Suppressor macrophage (primary cell): ENCODE data around the gene AKAP1.

Source experiments
- DNase-seq, 4 experiments: peaks; one replicate each; pipeline ENCODE4 v3.0.0-alpha.2; 2020 to 2022

Gene AKAP1

DNA sequence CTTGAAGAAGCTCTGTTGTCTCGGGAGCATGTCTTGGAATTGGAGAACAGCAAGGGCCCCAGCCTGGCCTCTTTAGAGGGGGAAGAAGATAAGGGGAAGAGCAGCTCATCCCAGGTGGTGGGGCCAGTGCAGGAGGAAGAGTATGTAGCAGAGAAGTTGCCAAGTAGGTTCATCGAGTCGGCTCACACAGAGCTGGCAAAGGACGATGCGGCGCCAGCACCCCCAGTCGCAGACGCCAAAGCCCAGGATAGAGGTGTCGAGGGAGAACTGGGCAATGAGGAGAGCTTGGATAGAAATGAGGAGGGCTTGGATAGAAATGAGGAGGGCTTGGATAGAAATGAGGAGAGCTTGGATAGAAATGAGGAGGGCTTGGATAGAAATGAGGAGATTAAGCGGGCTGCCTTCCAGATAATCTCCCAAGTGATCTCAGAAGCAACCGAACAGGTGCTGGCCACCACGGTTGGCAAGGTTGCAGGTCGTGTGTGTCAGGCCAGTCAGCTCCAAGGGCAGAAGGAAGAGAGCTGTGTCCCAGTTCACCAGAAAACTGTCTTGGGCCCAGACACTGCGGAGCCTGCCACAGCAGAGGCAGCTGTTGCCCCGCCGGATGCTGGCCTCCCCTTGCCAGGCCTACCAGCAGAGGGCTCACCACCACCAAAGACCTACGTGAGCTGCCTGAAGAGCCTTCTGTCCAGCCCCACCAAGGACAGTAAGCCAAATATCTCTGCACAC is 21.2 kb downstream of the AKAP1 start:
- DNase-seq = no peak

DNA sequence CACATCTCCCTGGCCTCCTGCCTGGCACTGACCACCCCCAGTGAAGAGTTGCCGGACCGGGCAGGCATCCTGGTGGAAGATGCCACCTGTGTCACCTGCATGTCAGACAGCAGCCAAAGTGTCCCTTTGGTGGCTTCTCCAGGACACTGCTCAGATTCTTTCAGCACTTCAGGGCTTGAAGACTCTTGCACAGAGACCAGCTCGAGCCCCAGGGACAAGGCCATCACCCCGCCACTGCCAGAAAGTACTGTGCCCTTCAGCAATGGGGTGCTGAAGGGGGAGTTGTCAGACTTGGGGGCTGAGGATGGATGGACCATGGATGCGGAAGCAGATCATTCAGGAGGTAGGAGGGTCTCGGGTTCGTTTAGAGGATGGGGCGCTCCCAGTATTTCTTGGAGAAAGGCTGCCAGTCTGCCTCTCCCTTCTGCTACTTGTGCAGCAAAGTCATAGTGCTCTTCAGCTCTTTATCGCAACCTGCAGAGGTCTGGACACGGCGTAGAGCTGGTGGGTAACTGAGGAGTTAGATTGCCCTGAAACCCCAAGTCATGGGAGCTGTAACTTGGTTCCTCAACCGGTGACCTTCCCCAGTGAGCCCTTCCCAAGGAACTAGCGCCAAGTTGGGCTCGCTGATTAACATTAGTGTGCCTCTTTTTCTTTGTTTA is 21.9 kb downstream of the AKAP1 start:
- DNase-seq = no peak

DNA sequence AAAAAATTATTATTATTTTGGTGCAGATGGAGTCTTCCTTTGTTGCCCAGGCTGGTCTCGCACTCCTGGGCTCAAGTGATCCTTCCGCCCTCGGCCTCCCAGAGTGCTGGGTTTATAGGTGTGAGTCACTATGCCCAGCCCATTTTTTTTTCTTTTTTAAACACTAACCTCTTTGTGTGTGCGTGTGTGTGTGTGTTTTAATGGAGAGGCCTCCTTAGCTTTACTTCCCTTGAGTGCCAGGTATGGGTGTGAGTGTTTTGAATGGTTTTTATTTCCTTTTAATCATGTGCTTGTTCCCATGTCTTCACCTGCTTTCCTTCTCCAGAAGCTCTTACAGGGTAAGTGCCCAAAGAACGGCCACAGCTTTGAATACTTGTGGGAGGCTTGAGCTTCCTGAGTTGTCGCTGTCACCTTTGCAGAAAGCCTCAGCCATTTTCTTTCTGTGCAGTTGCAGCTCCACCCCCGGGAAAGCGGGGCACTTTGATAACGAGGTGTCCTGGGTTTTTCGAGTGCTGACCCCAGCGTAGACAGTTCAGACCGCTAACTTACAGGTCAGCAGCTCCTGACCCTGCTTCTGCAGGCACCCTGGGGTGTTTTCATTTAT is 22.6 kb downstream of the AKAP1 start:
- no peak for DNase-seq

DNA sequence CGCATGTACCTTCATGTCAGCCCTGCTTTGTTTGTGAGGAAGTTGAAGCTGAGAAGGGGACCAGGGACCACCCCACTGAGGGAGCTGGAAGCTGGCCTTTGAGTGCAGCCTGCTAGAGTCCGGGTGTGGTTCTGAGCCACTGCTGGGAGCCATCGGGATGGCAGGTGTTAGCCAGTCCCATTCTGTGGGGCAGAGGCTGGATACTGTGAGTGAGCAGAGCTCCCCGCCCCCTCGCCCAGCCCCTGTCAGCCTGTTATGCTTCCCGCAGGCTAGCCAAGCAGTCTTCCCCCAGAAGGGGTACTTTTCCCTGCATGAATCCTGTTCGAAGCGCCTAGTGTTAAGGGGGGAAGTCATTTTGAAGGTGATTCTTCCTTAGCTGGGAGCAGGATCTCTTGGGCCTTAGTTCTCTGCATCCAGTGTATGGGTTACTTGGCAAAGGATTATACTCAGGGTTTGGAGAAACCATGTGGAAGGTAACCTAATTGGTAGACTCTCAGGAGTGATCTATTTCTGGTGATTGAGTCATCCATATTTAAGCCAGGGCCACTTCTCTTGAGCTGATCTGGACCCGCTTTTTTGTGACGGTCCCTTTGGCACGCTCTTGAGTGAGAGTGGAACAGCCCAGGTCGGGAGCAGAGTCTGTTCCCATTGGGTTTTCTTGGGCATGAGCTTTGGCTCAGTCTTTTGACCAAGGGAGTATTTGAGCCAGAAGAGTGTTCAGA is 23.8 kb downstream of the AKAP1 start:
- no peak for DNase-seq

DNA sequence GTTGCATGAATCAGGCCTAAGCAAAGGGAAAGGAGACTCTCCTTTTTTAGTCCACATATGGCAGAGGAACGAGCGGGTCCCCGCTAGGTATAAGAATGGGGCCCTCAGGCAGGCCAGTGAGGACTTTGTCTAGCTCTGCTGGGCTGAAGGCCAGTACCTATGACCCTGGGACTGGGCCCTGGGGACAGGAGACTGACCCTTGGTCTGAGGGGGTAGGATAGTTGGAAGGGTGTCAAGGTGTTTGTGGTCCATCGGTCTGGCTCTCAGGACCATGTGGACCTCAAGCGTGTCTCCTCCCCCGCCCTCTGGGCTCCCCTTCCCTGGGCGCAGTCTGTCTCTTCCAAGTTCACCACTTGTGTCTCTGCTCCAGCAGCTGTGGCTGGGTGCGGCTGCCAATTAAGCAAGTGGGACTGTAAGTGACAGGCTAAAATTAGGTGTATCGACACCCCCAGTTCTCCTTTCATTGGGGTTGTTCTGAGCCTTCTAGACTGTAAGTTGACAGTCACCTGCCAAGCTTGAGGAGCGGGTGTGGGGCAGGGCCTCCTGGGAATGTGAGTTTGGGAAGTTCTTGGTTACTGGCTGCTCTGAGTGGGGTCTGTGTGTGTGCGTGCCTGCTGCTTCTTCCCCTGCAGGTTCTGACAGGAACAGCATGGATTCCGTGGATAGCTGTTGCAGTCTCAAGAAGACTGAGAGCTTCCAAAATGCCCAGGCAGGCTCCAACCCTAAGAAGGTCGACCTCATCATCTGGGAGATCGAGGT is 24.5 kb downstream of the AKAP1 start:
- DNase-seq = no peak

DNA sequence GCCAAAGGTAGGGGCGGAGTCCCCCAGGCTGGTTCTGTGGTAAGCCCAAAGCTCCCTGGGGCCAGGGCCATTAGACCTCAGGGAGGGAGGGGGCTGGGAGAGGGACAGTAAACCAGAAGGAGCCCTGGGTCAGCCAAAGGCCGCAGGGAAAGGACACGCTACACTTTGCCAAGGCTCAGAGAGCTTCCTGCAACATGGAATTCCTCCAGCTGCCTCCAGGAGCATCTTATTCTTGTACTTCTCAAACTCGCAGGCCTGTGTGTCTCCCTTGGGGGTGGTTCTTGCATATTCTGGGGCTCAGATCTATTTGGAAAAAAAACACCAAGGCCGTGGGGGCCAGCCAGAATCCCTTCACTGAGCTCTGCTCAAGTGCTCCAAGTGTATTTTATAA is 25.1 kb downstream of the AKAP1 start:
- no peak for DNase-seq

DNA sequence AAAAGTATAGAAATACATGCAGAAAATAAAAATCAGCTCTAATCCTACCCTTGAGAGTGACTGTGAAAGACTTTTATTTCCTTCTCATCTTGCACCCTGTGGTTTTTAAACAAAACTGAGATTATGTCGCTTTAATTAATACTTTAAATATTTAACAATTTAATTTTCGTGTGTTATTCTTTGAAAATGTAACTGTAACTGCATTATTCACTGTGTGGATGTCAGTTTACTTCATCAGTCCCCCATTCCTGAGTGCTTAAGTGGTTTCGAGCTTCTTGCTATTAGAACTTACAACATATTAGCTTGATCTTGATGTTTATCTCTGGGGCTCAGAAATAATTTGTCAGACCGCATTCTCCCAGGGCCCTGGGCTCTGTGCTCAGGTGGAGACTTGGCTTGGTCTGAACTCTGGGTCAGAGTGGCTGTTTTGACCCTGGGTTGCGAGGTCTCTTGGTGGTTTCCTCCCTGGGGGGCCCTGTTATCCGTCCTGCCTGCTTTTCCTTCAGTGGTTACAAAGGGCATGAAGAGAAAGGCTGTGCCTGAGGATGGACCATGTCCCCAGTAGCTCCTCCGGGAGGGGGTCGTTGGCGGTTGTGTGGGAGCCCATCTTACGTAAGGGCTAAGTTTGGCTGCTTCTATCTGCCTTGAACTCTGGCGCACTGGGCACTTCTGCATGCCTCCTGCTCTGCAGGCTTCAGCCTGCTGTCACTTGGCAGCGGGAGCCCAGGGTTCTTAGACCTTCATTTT is 25.7 kb downstream of the AKAP1 start:
- peak in 2 of 4 experiments; percentile 10 to 11 for DNase-seq

DNA sequence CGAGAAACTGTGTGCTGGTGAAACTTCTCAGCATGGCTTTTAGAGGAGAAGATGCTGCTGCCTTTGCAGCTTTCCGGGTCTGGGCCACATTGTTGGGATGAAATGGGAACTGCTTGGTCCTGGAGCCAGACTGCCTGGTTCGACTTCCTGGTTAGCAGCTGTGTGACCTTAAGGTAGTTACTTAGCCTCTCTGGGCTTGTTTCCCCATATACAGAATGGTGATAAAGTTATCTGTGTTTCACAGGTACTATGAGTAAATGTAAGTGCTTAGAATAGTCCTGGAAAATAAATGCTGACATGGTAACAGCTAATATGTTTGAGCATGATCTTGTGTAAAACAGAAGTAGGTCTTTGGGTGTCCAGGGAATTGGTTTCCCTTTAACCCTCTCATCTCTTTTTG is 26.3 kb downstream of the AKAP1 start:
- DNase-seq = no peak

DNA sequence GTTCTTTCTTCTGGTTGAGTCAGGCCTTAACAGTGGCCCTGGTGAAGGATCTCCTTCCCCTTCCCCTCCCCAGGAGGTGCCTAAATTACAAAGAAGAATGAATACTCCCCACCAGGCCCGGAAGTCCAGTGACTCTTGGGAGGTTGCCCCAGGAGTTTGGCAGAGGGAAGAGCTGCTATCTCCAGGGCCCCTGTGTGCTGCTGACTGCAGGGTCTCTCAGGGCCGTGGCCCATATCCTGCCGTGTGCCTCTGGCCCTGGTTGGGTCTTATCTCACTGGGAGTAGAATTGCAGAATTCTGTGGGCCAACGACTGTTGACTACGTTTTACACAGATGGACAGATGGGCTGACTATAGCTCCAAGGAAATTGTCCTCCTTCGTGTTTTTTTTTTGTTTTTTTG is 28.0 kb downstream of the AKAP1 start:
- no peak for DNase-seq

DNA sequence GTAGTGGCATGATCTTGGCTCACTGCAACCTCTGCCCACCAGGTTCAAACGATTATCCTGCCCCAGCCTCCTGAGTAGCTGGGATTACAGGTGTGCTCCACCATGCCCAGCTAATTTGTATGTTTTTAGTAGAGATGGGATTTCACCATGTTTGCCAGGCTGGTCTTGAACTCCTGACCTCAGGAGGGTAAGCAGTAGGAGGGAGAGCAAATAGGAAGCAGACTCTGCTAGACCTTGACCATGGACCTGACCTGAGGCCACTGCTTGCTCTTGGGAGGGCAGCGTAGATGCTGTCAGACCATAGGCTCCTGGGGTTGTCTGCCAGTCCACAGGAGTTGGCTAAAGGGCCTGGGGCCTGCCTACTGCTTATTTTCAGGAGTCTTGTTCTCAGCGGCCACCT is 28.6 kb downstream of the AKAP1 start:
- DNase-seq = no peak

DNA sequence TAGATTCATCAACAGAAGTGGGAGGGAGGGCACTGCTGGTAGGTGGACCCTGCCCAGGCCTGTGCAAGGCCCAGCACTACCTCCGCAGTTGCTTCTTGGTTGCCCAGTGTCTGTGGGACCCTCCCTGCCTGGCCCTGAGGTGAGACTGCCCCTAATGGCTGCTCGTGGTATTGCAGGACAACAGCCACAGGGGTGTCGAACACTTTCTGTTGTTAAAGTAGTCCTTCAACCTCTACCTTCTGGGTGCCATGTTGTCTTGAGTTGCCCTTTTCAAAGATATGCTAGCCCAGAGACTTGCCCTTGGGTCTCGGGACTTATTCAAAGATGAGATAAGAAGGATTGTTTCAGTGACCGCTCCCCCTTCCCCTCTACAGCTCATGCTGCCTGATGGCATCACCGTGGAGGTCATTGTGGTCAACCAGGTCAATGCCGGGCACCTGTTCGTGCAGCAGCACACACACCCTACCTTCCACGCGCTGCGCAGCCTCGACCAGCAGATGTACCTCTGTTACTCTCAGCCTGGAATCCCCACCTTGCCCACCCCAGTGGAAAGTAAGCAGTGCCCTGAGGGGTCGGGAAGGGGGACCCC is 29.1 kb downstream of the AKAP1 start:
- peak; percentile 49 to 68 (median 60) for DNase-seq

DNA sequence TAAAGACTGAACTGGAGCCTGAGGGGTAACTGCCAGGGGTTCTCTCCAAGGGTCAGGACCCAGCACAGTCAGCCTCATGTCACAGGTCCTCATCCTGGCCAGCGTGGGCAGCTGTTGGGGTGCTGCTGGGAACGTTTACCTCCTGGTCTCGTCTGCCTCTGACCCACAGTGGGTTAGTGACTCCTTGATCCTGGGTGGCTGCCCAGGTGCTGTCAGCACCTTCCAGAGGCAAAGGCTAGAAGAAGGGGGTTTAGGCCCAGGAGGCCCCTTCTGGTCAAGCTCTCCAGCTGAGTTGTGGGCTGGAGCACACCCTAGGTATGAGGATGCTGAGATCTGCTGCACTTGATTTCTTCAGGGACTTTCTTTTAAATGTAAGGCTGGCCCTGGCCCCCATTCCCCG is 30.3 kb downstream of the AKAP1 start:
- no peak for DNase-seq

DNA sequence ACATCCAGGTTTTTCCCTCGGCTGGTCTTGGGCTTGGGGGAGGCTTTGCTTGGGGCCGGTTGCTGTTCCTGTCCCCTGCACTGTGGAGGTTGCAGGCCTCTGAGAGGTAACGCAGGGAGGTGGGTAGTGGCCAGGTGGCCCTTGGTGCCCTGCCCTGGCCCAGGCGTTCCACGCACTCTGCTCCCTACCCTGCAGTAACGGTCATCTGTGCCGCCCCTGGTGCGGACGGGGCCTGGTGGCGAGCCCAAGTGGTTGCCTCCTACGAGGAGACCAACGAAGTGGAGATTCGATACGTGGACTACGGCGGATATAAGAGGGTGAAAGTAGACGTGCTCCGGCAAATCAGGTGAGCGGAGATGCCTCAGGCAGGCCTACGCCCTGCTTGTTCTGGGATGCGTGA is 30.9 kb downstream of the AKAP1 start:
- DNase-seq = no peak

DNA sequence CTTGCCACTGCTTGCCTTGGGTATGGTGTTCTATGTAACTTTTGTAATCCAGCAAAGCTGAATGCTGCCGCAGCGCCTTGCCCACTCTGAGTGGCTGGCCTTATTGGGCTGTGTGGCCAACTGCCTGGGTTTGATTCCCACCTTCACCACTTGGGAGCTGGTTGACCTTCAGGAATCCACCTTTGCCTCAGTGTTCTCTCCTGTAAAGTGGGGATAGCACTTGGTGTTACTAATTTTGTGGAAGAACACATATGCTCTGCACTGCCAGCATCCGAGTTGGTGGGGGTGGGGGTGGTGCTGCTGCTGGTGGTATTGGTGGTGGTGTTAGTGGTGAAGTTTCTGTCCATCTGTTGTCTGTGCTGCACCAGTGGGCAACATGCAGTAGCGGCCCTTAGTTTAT is 32.8 kb downstream of the AKAP1 start:
- no peak for DNase-seq

DNA sequence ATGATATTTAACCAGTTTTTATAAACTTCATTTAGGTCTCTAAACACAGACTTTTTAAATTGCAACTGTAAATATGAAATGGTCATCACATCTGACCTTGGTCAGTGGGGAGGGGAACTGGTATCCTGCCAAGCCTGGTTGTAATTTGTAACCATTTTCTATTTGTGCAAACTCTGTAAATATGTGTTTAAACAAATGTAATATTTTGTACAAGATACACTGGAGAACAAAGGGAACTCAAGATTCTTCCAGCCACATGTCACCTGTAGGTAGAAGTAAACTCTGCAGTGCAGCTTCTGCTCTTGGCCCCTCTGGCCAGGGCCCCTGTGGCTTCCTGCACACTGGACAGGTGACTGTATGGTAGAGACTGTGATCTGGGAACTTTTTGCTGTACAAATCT is 35.8 kb downstream of the AKAP1 start:
- no peak for DNase-seq

DNA sequence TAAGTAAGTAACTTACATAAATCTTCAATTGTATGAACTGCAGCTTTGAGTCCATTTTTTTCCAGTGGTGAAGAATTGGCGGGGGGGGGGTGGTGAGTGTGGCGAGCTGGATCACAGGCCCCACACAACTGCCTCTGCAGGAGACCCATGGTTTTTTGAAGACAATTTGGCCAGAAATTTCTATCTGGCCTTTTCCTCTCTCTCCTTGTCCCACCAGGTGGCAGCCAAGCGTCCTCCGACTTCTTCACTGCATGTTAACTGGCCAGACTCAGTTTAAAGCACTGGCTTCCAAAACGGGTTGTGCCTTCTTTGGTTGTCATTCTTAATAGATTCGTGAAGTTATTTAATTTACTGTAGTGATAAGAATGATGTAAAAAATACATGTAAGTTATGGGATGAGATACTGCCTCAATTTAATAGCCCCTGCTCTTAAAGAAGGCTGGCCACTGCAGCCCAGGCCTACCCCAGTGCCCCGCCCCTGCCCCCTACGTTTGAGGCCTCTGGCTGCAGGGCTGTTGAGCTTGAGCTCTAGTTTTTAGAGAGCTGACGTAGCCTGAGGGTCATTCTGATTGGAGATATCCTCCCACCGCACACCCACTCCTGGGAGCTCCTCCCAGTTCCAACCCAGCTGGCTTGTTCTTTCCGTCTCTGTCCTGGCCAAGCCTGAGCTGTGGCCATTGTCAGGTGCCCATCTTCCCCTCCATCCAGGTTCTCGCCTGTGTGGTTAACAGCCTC is 36.4 kb downstream of the AKAP1 start:
- peak in 3 of 4 experiments; percentile 19 to 52 (median 28) for DNase-seq

DNA sequence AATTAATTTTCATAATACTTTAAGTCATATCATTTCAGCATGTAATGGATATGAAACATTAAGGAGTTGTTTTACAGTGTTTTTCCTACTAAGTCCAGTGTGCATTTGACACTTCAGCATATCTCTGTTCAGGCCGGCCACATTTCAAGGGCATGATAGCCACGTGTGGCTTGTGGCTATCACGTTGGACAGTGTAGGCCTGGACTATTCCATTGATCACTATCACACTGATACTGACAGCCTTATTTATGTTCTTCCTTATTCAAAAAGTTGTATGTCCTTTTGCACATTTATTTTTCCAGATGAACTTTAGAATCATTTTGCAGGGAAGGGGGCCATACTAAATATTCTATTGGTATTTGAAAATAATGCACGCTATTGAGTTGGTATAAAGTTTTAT is 39.0 kb downstream of the AKAP1 start:
- DNase-seq = no peak

DNA sequence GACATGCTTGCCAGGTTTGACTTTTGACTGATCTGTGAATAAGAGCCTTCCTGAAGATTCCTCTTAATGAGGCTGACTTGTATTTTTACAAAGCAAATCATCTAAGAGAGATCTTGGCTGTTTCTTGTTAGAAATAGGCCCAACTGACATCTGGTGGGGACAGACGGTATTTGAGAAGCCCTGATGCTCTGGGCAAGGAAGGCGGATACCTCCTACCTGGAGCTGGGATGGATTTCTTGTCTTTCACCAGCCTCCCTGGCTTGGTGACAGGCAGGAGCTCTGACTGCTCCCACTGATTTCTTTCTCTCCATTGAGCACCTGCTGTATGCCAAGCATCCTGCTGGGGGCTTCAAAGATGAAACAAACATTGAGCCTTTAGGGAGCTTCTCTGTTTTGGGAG is 40.4 kb downstream of the AKAP1 start:
- DNase-seq = no peak

DNA sequence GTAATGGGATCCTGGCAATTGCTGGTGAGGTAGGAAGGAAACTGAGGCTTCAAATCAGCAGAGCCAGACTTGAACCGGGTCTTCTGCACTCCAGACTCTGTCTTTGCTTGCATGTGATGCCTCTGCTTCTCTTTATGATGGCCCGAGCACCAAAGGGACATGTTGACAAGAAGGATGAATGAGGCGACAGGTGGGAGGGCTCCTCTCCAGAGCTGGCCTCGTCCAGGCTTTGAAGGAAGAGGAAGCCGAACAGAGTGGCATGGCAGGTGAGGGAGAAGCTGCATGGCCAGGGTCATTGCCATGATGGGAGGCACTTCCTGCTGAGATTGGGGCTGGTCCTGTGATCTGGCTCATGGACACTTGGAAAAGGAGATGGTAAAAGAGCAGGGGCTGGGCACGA is 40.8 kb downstream of the AKAP1 start:
- DNase-seq = no peak

DNA sequence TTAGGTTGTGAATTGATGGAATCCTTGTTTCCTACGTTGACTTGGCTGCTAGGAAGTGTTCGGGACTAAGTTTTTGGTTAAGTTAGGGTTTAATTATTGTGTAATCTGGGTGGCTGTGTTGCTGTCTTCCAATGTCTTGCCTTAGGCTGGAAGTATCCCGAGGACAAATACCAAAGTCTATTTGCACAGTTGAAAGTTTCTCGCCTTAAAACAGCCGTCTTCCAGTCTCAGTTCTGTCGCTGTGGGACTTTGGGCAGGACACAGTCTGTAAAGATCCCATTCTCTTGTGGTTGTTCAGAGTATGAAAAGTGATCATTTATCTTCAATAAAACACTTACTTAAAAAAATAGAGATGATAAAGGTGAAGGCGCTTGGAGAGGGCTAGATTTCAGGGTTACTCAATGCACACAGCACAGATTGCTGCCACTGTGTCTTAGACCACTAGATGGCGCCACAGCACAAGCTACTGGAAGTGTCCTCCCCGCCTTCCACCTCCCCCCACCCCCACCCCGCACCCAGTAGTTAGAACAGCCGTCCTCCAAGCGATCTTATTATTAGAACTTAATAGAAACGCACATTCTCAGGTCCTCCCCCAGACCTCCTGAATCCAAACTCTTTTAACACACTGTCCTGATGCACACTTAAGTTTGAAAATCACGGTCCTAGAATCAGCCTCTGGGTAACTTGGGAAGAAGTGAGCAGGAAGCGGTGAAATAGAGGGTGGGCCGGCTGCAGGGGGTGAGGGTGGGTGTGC is 45.8 kb downstream of the AKAP1 start:
- peak; percentile 82 to 92 (median 88) for DNase-seq
